Nephron progenitor cell (in vitro differentiated cells): ENCODE measurements around the gene RASL10B.

Experiments used
- DNase-seq: peaks from one replicate; pipeline ENCODE4 v3.0.0; 2021
- H3K27ac Mint-ChIP-seq: 2 replicates; pipeline ENCODE4 v1.8.0; 2021; ENCODE audit warnings: mild to moderate bottlenecking, moderate library complexity, mixed read lengths
- H3K27me3 Mint-ChIP-seq: 2 replicates; pipeline ENCODE4 v1.8.0; 2021; ENCODE audit warnings: mild to moderate bottlenecking, low read depth, mixed read lengths; ENCODE audit not compliant: poor library complexity
- H3K36me3 Mint-ChIP-seq: 2 replicates; pipeline ENCODE4 v1.8.0; 2021; ENCODE audit warnings: low read depth, mixed read lengths
- H3K4me1 Mint-ChIP-seq: 2 replicates; pipeline ENCODE4 v1.8.0; 2021; ENCODE audit warnings: mixed read lengths
- H3K4me3 Mint-ChIP-seq: 2 replicates; pipeline ENCODE4 v1.8.0; 2021; ENCODE audit warnings: mild to moderate bottlenecking, moderate library complexity, mixed read lengths
- H3K9me3 Mint-ChIP-seq: 2 replicates; pipeline ENCODE4 v1.8.0; 2021; ENCODE audit warnings: mild to moderate bottlenecking, moderate library complexity, mixed read lengths
- CTCF ChIP-seq: fragments of 200-600 bp; sonication (generic); IDR thresholded peaks from 2 replicates; pipeline ENCODE4 v1.5.0; 2021; ENCODE audit warnings: antibody characterized with exemption

Gene RASL10B

GRCh38 chr17:35744830-35745229, 13.4 kb downstream of the RASL10B start:
- peaks cover 3% of the 10 kb centered on the region for H3K9me3 Mint-ChIP-seq
- peaks cover 5% of the 10 kb centered on the region for H3K36me3 Mint-ChIP-seq
- H3K27me3 Mint-ChIP-seq, result peaks cover 60% of the 10 kb centered on the region
- no peak for TF ChIP-seq CTCF
- H3K27ac Mint-ChIP-seq, result no peak overlapping the region
- DNase-seq, result no peak
- H3K4me3 Mint-ChIP-seq, result no peak overlapping the region
- peaks cover 13% of the 10 kb centered on the region for H3K4me1 Mint-ChIP-seq

GRCh38 chr17:35745246-35745645, 13.8 kb downstream of the RASL10B start:
- TF ChIP-seq CTCF, result no peak
- H3K27ac Mint-ChIP-seq, result no peak overlapping the region
- peaks cover under 1% of the 10 kb centered on the region for H3K36me3 Mint-ChIP-seq
- H3K4me3 Mint-ChIP-seq, result no peak overlapping the region
- H3K9me3 Mint-ChIP-seq, result peaks cover 3% of the 10 kb centered on the region
- peaks cover 60% of the 10 kb centered on the region for H3K27me3 Mint-ChIP-seq
- peaks cover 18% of the 10 kb centered on the region for H3K4me1 Mint-ChIP-seq
- no peak for DNase-seq

DNA sequence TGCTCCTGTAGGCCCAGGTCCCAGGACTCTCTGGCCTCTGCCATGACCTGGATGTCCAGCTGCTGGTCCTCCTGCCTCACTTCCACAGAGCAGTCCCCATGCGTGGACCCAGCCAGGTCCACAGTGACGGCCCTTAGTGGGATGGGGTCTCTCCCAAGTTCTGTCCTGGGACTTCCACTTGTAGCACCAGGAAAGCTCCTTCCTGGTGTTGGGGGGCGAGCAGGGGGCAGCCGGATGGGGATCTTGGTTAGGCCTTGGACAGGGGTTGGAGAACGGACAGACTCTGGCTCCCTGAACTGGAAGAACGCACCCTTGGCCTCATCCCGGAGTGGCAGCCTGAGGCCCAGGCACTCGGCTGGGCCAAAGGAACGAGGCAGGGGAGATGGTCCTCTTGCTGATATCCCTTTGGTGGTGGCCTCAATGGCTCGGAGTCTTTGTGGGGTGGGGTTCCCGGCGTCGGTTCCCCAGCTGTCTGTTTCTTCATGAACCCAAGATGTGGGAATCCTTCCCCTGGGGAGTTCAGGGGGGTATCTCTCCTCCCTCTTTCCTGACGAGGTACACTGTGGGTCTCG, 14.4 kb downstream of the RASL10B start:
- Mint-ChIP-seq H3K36me3 (no peaks in the 10 kb centered on the region), H3K9me3 (peaks cover 3% of the 10 kb centered on the region), H3K4me3 (no peak overlapping the region), H3K27me3 (peaks cover 60% of the 10 kb centered on the region), H3K4me1 (peaks cover 24% of the 10 kb centered on the region), H3K27ac (no peak overlapping the region)
- TF ChIP-seq CTCF, result no peak
- DNase-seq, result no peak

DNA sequence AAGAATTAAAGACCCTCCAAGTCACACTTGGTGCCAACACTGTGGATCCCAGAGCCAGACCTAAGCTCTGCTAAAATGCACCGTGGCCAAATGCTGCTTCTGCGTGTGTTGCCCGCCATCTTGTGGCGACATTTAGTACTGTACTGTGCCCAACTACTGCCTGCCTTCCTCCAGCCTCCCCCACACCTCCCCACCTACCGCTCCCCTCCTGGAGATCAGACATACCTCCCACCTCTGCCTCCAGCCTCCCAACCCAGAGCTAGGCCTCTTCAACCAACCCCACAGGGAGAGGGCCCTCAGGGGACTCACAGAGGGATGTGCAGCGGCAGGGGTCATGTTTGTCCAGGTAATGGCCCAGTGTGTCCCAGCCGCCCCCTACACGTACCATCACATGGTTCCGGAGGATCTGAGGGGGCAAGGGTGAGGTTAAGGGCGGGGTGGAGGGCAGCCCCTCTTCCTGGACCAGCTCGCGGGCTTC, 16.1 kb downstream of the RASL10B start:
- Mint-ChIP-seq H3K4me1 (peaks cover 33% of the 10 kb centered on the region), H3K27me3 (peaks cover 52% of the 10 kb centered on the region), H3K27ac (no peak overlapping the region), H3K9me3 (no peaks in the 10 kb centered on the region), H3K4me3 (no peak overlapping the region), H3K36me3 (no peaks in the 10 kb centered on the region)
- peak; percentile 84 for DNase-seq
- TF ChIP-seq CTCF, result peak; percentile 84

GRCh38 chr17:35748341-35748841, 17.0 kb downstream of the RASL10B start:
- TF ChIP-seq CTCF, result no peak
- no peaks in the 10 kb centered on the region for H3K36me3 Mint-ChIP-seq
- no peak overlapping the region for H3K27ac Mint-ChIP-seq
- H3K9me3 Mint-ChIP-seq, result no peaks in the 10 kb centered on the region
- DNase-seq, result no peak
- H3K4me3 Mint-ChIP-seq, result no peak overlapping the region
- peaks cover 47% of the 10 kb centered on the region for H3K27me3 Mint-ChIP-seq
- H3K4me1 Mint-ChIP-seq, result peaks cover 39% of the 10 kb centered on the region

- TF ChIP-seq CTCF, result no peak
- Mint-ChIP-seq H3K27me3 (peaks cover 43% of the 10 kb centered on the region), H3K9me3 (no peaks in the 10 kb centered on the region), H3K4me3 (no peak overlapping the region), H3K36me3 (no peaks in the 10 kb centered on the region), H3K4me1 (peaks cover 35% of the 10 kb centered on the region), H3K27ac (no peak overlapping the region)
- no peak for DNase-seq
These were observed 17.5 kb downstream of the RASL10B start for GRCh38 chr17:35748979-35749378.
